GM23338 (cell line): Measurements from ENCODE around the gene ARHGEF11. TPM values are rescaled to one million over a fixed set of nuclear protein-coding genes. Genes with fewer than 3 reads are reported as not detected.

Experiments
- ATAC-seq: fragments of 200-7000 bp; cut with Tn5 transposase; 3 replicates; pipeline ENCODE4 v1.9.1; 2020
- DNase-seq: peaks from one replicate; pipeline ENCODE4 v3.0.0-alpha.2; 2015; ENCODE audit warnings: low spot score
- H2AFZ ChIP-seq: fragments of 200-600 bp; sonication (generic); 2 replicates; pipeline ENCODE4 v1.8.0; 2016; ENCODE audit warnings: antibody characterized with exemption, mild to moderate bottlenecking, moderate library complexity
- H3F3A ChIP-seq: fragments of 200-600 bp; sonication (generic); replicated peaks from 2 replicates; pipeline ENCODE4 v1.8.0; 2017; ENCODE audit warnings: antibody characterized with exemption, mixed run types, low read depth
- H3K27ac ChIP-seq: fragments of 200-600 bp; sonication (generic); 2 replicates; pipeline ENCODE4 v1.6.1; 2016; ENCODE audit warnings: low read depth
- H3K27me3 ChIP-seq: fragments of 200-600 bp; sonication (generic); 2 replicates; pipeline ENCODE4 v1.8.0; 2016; ENCODE audit warnings: mild to moderate bottlenecking, mixed run types, moderate library complexity; ENCODE audit not compliant: insufficient read depth
- H3K36me3 ChIP-seq: fragments of 200-600 bp; sonication (generic); 2 replicates; pipeline ENCODE4 v1.8.0; 2016; ENCODE audit warnings: mild to moderate bottlenecking; ENCODE audit not compliant: insufficient read depth
- H3K4me1 ChIP-seq: fragments of 200-600 bp; sonication (generic); 2 replicates; pipeline ENCODE4 v1.8.0; 2016; ENCODE audit warnings: mild to moderate bottlenecking, moderate library complexity; ENCODE audit not compliant: insufficient read depth
- H3K4me2 ChIP-seq: fragments of 200-600 bp; sonication (generic); 2 replicates; pipeline ENCODE4 v1.7.1; 2017; ENCODE audit warnings: mixed run types
- H3K4me3 ChIP-seq: fragments of 200-600 bp; sonication (generic); 2 replicates; pipeline ENCODE4 v1.6.1; 2016; ENCODE audit warnings: mixed run types
- H3K79me2 ChIP-seq: fragments of 200-600 bp; sonication (generic); replicated peaks from 2 replicates; pipeline ENCODE4 v1.8.0; 2017; ENCODE audit warnings: mild to moderate bottlenecking; ENCODE audit not compliant: insufficient read depth
- H3K9me2 ChIP-seq: fragments of 200-600 bp; sonication (generic); 2 replicates; pipeline ENCODE4 v1.8.0; 2017; ENCODE audit not compliant: insufficient read depth
- H4K20me1 ChIP-seq: fragments of 200-600 bp; sonication (generic); replicated peaks from 2 replicates; pipeline ENCODE4 v1.8.0; 2017; ENCODE audit warnings: mild to moderate bottlenecking; ENCODE audit not compliant: insufficient read depth
- H3K27ac Mint-ChIP-seq: 2 replicates; pipeline ENCODE4 v1.8.0; 2020; ENCODE audit warnings: inconsistent platforms, mild to moderate bottlenecking, moderate library complexity, mixed read lengths
- H3K27me3 Mint-ChIP-seq: 3 replicates; pipeline ENCODE4 v1.8.0; 2022; ENCODE audit warnings: low read depth, mild to moderate bottlenecking, moderate library complexity, mixed read lengths, inconsistent platforms; ENCODE audit not compliant: insufficient read depth, poor library complexity
- H3K36me3 Mint-ChIP-seq: 3 replicates; pipeline ENCODE4 v1.8.0; 2021; ENCODE audit warnings: low read depth, mild to moderate bottlenecking, inconsistent platforms, moderate library complexity, mixed read lengths
- H3K4me1 Mint-ChIP-seq: 3 replicates; pipeline ENCODE4 v1.8.0; 2020; ENCODE audit warnings: mild to moderate bottlenecking, inconsistent platforms, mixed read lengths
- H3K4me3 Mint-ChIP-seq: 3 replicates; pipeline ENCODE4 v1.8.0; 2021; ENCODE audit warnings: moderate library complexity, mild to moderate bottlenecking, inconsistent platforms, mixed read lengths
- H3K9me3 Mint-ChIP-seq: 3 replicates; pipeline ENCODE4 v1.8.0; 2020; ENCODE audit warnings: moderate library complexity, mild to moderate bottlenecking, inconsistent platforms, mixed read lengths
- CREB1 ChIP-seq: fragments of 250-450 bp; sonication (Bioruptor Pico); IDR thresholded peaks from 2 replicates; pipeline ENCODE4 v1.5.0; 2020; ENCODE audit warnings: low read depth, mild to moderate bottlenecking, moderate library complexity
- CTCF ChIP-seq, 2 experiments: fragments of 200-600 bp in 1 of 2; sonication (generic) in 1 of 2; conservative IDR thresholded peaks; 2 replicates each; pipeline versions ENCODE4 v1.5.1 to v1.6.1; 2016 to 2017; ENCODE audit warnings: antibody characterized with exemption in 2 of 2, low read depth in 2 of 2, mild to moderate bottlenecking in 2 of 2, moderate library complexity in 1 of 2
- ETS1 ChIP-seq: IDR thresholded peaks from 2 replicates; pipeline ENCODE4 v1.6.1; 2016; ENCODE audit warnings: antibody characterized with exemption
- EZH2 ChIP-seq: fragments of 200-600 bp; sonication (generic); IDR thresholded peaks from one replicate; pipeline ENCODE4 v1.8.0; 2017; ENCODE audit warnings: antibody characterized with exemption, mild to moderate bottlenecking, low read depth; ENCODE audit not compliant: unreplicated experiment
- EZH2phosphoT487 ChIP-seq: fragments of 200-600 bp; sonication (generic); IDR thresholded peaks from one replicate; pipeline ENCODE4 v1.8.1; 2018; ENCODE audit warnings: antibody characterized with exemption; ENCODE audit not compliant: unreplicated experiment
- JUNB ChIP-seq: IDR thresholded peaks from one replicate; pipeline ENCODE4 v1.6.1; 2016; ENCODE audit warnings: antibody characterized with exemption; ENCODE audit not compliant: unreplicated experiment
- NANOG ChIP-seq: IDR thresholded peaks from 2 replicates; pipeline ENCODE4 v1.6.1; 2016; ENCODE audit warnings: antibody characterized with exemption, borderline replicate concordance
- REST ChIP-seq: IDR thresholded peaks from one replicate; pipeline ENCODE4 v1.6.1; 2018; ENCODE audit warnings: antibody characterized with exemption; ENCODE audit not compliant: unreplicated experiment
- STAT1 ChIP-seq: IDR thresholded peaks from one replicate; pipeline ENCODE4 v1.6.1; 2016; ENCODE audit warnings: antibody characterized with exemption; ENCODE audit not compliant: unreplicated experiment
- ZNF114 ChIP-seq: fragments of 250-450 bp; sonication (Bioruptor Pico); IDR thresholded peaks from 2 replicates; pipeline ENCODE4 v1.5.0; 2020; ENCODE audit warnings: mild to moderate bottlenecking, moderate library complexity
- ZNF331 ChIP-seq: fragments of 250-450 bp; sonication (Bioruptor Pico); IDR thresholded peaks from 2 replicates; pipeline ENCODE4 v1.5.0; 2020; ENCODE audit warnings: low read depth, mild to moderate bottlenecking, moderate library complexity
- ZNF462 ChIP-seq: fragments of 250-450 bp; sonication (Bioruptor Pico); IDR thresholded peaks from 2 replicates; pipeline ENCODE4 v1.5.0; 2020; ENCODE audit warnings: mild to moderate bottlenecking, moderate library complexity
- polyA plus RNA-seq: library from polyadenylated mRNA; unstranded; fragments of >200 nt; fragmentation: Nextera tagmentation; extraction: Ambion mirVana; gene quantifications from 2 replicates; pipeline ENCODE4 v1.2.1, GENCODE V29; 2016
- total RNA-seq: library from RNA; depleted of rRNA; stranded (reverse); fragments of >200 nt; shearing (Covaris generic); gene quantifications from 2 replicates; pipeline ENCODE4 v1.2.3, GENCODE V29; 2014

Gene ARHGEF11
- total and polyA plus RNA-seq, 2 experiments from 2014 or later: 12.3 to 33.7 TPM

GRCh38 chr1:157004327-157004726, 41.2 kb downstream of the ARHGEF11 start:
- peak; percentile 20 for DNase-seq
- peaks cover 4% of the 10 kb centered on the region; the same call in 1 of the 2 replicates for H4K20me1 ChIP-seq
- H3K36me3 ChIP-seq: no peaks in the 10 kb centered on the region
- H3K4me1 ChIP-seq: peaks cover 44% of the 10 kb centered on the region
- H3K27me3 Mint-ChIP-seq: peaks cover 5% of the 10 kb centered on the region
- peaks cover 50% of the 10 kb centered on the region for H3K4me1 Mint-ChIP-seq
- H3K4me3 Mint-ChIP-seq: no peak overlapping the region; the same call in 2 of the 3 replicates
- H3K27ac ChIP-seq: 0 out of 2 replicates have a peak overlapping the region, but pooled peaks have one; percentile 12
- peak overlapping the region; percentile 66 for H3K4me2 ChIP-seq
- H3K27me3 ChIP-seq: no peaks in the 10 kb centered on the region
- peak overlapping the region; percentile 57 for H3K27ac Mint-ChIP-seq
- peak; percentile 41; the same call in 2 of the 3 replicates for ATAC-seq
- 0 out of 2 replicates have a peak overlapping the region, but pooled peaks have one; percentile 5 for H3K4me3 ChIP-seq
- no peaks in the 10 kb centered on the region for H3K9me3 Mint-ChIP-seq
- H3K79me2 ChIP-seq: peaks cover 92% of the 10 kb centered on the region
- no peak for TF ChIP-seq ZNF462 (CRISPR knock-in tag)
- no peak for TF ChIP-seq EZH2
- no peak for TF ChIP-seq CREB1 (CRISPR knock-in tag)
- TF ChIP-seq ETS1: no peak
- TF ChIP-seq ZNF331 (CRISPR knock-in tag): no peak
- TF ChIP-seq REST: no peak
- TF ChIP-seq JUNB: no peak
- no peak for TF ChIP-seq ZNF114 (CRISPR knock-in tag)
- no peak for TF ChIP-seq STAT1
- TF ChIP-seq NANOG: no peak
- TF ChIP-seq CTCF (conservative IDR thresholded peaks at IDR 0.05; ENCODE audit: low read depth in 2 of 2): no peak
- TF ChIP-seq EZH2phosphoT487: no peak
- no peaks in the 10 kb centered on the region for H3F3A ChIP-seq
- no peaks in the 10 kb centered on the region for H3K9me2 ChIP-seq
- H3K36me3 Mint-ChIP-seq: no peaks in the 10 kb centered on the region
- no peak overlapping the region for H2AFZ ChIP-seq
